HG02852 (cell line): ENCODE measurements around the gene CETP.

Experiments used
- ATAC-seq: cut with Tn5 transposase; IDR thresholded peaks from one replicate; pipeline ENCODE4 v1.9.1; 2021; ENCODE audit warnings: mild to moderate bottlenecking, moderate library complexity; ENCODE audit not compliant: unreplicated experiment

Gene CETP

DNA sequence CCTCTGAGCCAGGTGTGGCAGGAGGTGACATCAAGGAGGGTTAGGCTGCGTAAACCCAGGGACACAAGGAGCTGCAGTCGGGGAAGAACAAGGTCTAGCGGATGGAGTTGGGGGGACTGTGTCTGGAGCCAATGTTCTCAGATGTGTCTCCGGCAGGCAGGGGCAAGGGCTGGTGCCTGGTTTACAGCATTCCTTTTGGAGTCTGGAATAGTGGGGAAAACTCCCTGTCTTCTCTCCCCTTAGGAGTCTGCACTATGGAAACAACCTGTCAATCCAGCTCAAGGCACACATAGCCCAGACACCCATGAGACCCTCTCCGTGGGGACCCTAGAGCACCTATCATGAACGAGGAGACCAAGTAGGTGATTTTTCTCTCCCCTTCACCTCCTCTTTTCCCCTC is 55.1 kb downstream of the CETP start:
- no peak for ATAC-seq

GRCh38 chr16:57017251-57017650 is 55.5 kb downstream of the CETP start:
- ATAC-seq: no peak

DNA sequence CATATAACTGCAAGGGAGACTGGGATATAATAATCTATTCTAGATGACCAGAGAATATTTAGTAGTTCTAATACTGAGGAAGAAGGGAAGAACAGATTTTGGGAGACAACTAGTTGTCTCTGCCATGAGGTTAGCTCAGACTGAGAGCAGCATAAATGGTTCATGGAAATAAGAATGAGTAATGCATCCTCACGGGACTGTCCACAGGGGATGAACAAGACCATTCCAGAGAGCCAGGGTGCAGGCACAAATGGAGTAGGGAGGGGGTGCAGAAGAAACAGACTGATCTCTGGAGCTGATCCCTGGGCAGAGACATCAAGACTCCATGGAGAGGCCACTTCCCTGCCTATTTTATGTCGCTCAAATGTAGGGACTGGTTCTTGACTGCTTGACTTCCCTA is 58.0 kb downstream of the CETP start:
- ATAC-seq: no peak

GRCh38 chr16:57020651-57021050 is 58.9 kb downstream of the CETP start:
- ATAC-seq: no peak

DNA sequence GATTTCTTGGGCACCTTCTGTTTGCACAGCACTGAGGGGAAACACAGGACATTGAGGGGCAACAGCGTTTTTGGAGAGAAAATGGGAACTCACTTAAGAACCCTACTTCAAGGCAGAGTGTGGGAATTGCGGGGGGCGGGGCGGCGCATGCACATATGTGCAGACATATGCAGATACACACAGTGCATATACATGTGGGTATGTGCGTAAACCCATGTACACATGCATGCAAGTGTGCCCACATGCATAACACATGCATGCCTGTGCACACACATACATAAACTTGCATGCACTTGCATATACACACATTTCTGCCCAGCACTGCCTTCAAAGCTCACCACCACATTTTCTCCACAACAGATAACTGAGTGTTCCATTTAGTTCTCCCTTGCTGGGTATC is 60.0 kb downstream of the CETP start:
- ATAC-seq: no peak

DNA sequence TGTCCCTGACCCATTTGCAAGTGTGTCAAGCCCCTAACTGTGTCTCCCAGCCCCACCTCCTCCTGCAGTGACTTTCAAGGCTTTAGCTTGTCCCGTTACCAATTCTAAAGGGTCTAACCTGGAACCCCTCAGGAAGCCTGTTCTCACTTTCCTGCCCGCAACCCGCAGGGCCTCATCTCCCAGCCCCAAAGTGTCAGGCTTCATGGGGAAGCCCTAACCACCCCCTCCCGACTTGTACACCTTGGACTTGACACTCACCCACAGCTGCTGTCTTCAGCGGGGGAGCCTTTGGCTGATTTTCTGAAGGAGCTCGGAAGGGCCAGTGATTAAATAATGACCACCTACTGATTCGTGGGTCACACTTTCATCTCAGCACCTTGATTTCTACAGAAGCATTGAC is 60.7 kb downstream of the CETP start:
- ATAC-seq: no peak

GRCh38 chr16:57023541-57024249 is 61.9 kb downstream of the CETP start:
- no peak for ATAC-seq

DNA sequence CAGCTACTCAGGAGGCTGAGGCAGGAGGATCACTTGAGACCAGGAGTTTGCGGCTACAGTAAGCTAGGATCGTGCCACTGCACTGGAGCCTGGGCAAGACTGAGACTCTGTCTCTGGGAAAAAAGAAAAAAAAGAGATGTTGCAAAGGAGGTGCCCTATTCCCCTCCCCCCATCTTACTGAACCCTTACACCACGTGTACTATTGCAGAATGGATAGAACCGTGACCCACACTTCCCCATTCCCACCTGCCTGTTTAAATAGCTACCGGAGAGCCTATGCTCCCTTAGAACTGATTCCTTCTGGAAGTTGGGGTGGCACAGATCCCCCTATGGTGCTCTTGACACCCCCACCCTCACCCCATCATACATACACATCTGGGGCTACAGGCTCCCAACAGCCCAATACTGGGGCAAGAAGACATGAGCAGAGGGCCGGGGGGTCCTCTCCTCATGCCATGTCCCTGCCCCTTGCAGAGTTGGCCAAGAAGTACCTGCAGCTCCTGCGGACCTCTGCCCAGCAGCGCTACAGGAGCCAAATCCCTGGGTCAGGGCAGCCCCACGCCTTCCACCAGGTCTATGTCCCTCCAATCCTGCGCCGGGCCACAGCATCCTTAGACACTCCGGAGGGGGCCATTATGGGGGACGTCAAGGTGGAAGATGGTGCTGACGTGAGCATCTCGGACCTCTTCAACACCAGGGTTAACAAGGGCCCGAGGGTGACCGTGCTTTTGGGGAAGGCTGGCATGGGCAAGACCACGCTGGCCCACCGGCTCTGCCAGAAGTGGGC is 63.3 kb downstream of the CETP start:
- ATAC-seq: no peak

DNA sequence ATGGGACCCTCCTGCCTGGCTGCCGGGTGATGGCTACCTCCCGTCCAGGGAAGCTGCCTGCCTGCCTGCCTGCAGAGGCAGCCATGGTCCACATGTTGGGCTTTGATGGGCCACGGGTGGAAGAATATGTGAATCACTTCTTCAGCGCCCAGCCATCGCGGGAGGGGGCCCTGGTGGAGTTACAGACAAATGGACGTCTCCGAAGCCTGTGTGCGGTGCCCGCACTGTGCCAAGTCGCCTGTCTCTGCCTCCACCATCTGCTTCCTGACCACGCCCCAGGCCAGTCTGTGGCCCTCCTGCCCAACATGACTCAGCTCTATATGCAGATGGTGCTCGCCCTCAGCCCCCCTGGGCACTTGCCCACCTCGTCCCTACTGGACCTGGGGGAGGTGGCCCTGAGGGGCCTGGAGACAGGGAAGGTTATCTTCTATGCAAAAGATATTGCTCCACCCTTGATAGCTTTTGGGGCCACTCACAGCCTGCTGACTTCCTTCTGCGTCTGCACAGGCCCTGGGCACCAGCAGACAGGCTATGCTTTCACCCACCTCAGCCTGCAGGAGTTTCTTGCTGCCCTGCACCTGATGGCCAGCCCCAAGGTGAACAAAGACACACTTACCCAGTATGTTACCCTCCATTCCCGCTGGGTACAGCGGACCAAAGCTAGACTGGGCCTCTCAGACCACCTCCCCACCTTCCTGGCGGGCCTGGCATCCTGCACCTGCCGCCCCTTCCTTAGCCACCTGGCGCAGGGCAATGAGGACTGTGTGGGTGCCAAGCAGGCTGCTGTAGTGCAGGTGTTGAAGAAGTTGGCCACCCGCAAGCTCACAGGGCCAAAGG is 64.4 kb downstream of the CETP start:
- no peak for ATAC-seq

DNA sequence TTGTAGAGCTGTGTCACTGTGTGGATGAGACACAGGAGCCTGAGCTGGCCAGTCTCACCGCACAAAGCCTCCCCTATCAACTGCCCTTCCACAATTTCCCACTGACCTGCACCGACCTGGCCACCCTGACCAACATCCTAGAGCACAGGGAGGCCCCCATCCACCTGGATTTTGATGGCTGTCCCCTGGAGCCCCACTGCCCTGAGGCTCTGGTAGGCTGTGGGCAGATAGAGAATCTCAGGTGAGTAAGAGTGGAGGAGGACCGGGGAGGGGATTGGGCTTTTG is 65.0 kb downstream of the CETP start:
- no peak for ATAC-seq

GRCh38 chr16:57027067-57027466 is 65.3 kb downstream of the CETP start:
- ATAC-seq: no peak

- ATAC-seq: no peak
These were observed 66.3 kb downstream of the CETP start for GRCh38 chr16:57028086-57028485.

DNA sequence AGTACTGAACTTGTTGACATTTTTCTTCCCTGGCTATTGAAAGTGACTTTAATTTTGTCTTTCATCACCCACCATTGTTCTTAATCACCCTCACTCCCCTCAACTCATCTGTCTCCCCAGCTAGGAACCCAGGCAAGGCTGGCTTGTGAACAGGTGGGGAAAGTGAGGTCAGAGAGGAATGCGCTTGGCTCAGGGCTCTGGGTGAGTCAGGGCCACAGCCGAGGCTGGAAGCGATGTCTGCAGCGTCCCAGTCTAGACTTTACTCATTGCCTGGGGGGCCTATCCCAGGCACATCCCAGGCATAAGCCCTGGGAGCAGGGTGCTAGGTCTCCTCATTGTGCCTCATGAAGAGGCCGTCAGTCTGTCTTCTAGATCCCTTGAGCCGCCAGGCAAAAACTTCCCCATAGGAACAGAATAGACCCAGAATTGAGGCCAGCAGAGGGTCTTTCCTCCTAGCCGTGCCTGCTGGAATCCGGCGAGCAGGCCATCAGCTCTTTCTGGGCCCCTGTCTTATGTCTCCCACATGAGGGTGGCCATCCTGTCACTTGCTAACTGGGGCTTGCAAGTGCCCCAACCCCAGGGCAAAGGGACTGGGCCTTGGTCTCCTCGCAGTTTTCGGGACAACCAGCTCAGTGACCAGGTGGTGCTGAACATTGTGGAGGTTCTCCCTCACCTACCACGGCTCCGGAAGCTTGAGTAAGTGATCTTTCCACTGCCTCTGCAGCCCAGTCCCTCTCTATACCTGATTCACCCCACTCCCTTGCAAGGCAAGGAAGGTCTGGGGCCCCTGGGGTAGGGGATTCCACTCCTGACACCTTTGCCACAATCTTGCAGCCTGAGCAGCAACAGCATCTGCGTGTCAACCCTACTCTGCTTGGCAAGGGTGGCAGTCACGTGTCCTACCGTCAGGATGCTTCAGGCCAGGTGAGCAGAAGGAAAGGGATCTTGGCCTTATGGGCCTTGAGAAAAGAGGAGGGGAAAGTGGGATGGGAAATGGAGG is 67.7 kb downstream of the CETP start:
- no peak for ATAC-seq

GRCh38 chr16:57030346-57030902 is 68.7 kb downstream of the CETP start:
- no peak for ATAC-seq

DNA sequence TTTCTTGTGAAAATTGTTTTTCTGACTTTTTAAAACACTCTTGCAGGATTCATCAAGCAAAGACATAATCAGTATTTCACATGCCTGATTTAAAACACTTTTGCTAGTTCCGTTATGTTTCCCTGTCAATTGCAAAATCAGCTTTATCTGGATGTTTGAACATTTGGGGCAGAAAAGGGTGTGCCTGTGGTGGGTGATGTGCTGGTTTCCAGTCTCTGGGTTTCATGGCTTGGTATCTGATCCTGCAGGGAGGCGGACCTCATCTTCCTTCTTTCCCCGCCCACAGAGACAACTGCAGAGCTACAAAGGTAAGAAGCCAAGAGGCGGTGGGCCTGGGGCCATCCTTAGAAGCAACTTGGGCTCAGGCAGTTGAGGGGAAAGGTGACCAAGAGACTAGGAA is 69.4 kb downstream of the CETP start:
- no peak for ATAC-seq

- no peak for ATAC-seq
These were observed 70.6 kb downstream of the CETP start for GRCh38 chr16:57032346-57032745.

DNA sequence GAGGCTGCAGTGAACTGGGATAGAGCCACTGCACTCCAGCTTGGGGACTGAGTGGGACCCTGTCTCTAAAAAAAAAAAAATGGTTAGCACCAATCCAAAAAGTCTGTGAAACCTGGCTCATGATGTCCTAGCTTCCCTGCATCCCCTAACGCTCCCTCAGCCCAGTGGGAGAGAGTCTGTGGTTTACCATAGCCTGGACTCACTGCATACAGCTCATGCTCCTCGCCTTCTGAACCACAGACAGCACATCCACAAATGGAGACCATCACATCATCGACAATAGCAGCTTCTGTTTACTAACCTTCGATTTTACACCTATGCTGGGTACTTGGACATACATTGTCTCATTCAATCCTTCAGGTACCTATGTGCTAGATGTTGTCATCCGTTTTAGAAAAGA is 71.2 kb downstream of the CETP start:
- no peak for ATAC-seq
